Neural cell (in vitro differentiated cells): ENCODE data around the gene RGS1. TPM values are rescaled to one million over a fixed set of nuclear protein-coding genes. Genes with fewer than 3 reads are reported as not detected.

Experiments
- H2AFZ ChIP-seq: fragments of 200-600, 300-800 bp; sonication (generic), shearing (Covaris generic); 2 replicates; pipeline ENCODE4 v1.6.0; 2014; ENCODE audit warnings: low read depth, mild to moderate bottlenecking, antibody characterized with exemption, low read length, moderate library complexity
- H3F3A ChIP-seq: fragments of 200-600 bp; shearing (Covaris generic); 2 replicates; pipeline ENCODE4 v1.6.1; 2016; ENCODE audit warnings: mild to moderate bottlenecking, moderate library complexity, mixed read lengths, antibody characterized with exemption, low read length; ENCODE audit not compliant: insufficient read depth, poor library complexity, severe bottlenecking
- H3K27ac ChIP-seq: fragments of 200-600, 300-800 bp; sonication (generic), shearing (Covaris generic); 2 replicates; pipeline ENCODE4 v1.5.1; 2014; ENCODE audit warnings: mild to moderate bottlenecking, low read length, moderate library complexity
- H3K27me3 ChIP-seq: fragments of 300-800, 200-600 bp; sonication (generic), shearing (Covaris generic); 2 replicates; pipeline ENCODE4 v1.6.0; 2014; ENCODE audit warnings: mild to moderate bottlenecking, low read depth, low read length, moderate library complexity; ENCODE audit not compliant: insufficient read depth
- H3K36me3 ChIP-seq: fragments of 300-800, 200-600 bp; sonication (generic), shearing (Covaris generic); 2 replicates; pipeline ENCODE4 v1.5.1; 2014; ENCODE audit warnings: mild to moderate bottlenecking, antibody characterized with exemption, low read length, moderate library complexity; ENCODE audit not compliant: insufficient read depth
- H3K4me2 ChIP-seq: fragments of 300-800, 200-600 bp; sonication (generic), shearing (Covaris generic); 2 replicates; pipeline ENCODE4 v1.6.0; 2014; ENCODE audit warnings: mild to moderate bottlenecking, low read length
- H3K4me3 ChIP-seq: fragments of 300-800, 200-600 bp; sonication (generic), shearing (Covaris generic); 2 replicates; pipeline ENCODE4 v1.5.1; 2014; ENCODE audit warnings: mild to moderate bottlenecking, low read length, moderate library complexity
- H3K79me2 ChIP-seq: fragments of 200-600 bp; shearing (Covaris generic); replicated peaks from 2 replicates; pipeline ENCODE4 v1.6.0; 2014; ENCODE audit warnings: mild to moderate bottlenecking, low read length, moderate library complexity; ENCODE audit not compliant: insufficient read depth
- H3K9ac ChIP-seq: fragments of 300-800, 200-600 bp; sonication (generic), shearing (Covaris generic); 2 replicates; pipeline ENCODE4 v1.6.1; 2016; ENCODE audit warnings: mild to moderate bottlenecking, low read length, mixed read lengths
- H3K9me2 ChIP-seq: fragments of 200-600 bp; shearing (Covaris generic); 2 replicates; pipeline ENCODE4 v1.6.1; 2016; ENCODE audit warnings: mild to moderate bottlenecking, low read length, mixed read lengths; ENCODE audit not compliant: insufficient read depth
- H3K9me3 ChIP-seq: fragments of 200-600, 300-800 bp; sonication (generic), shearing (Covaris generic); 2 replicates; pipeline ENCODE4 v1.6.1; 2016; ENCODE audit warnings: mild to moderate bottlenecking, mixed run types, low read length, moderate library complexity, mixed read lengths
- H4K20me1 ChIP-seq: fragments of 200-600 bp; shearing (Covaris generic); 2 replicates; pipeline ENCODE4 v1.6.1; 2016; ENCODE audit warnings: mild to moderate bottlenecking, mixed run types; ENCODE audit not compliant: insufficient read depth
- CTCF ChIP-seq: fragments of 450-650 bp; IDR thresholded peaks from 2 replicates; pipeline ENCODE4 v1.5.1; 2014; ENCODE audit warnings: antibody characterized with exemption, mild to moderate bottlenecking, moderate library complexity; ENCODE audit not compliant: poor library complexity, severe bottlenecking
- EP300 ChIP-seq: fragments of 450-650 bp; conservative IDR thresholded peaks from 2 replicates; pipeline ENCODE4 v1.6.1; 2014; ENCODE audit warnings: antibody characterized with exemption, mild to moderate bottlenecking, moderate library complexity; ENCODE audit not compliant: poor library complexity, severe bottlenecking
- MXI1 ChIP-seq: fragments of 450-650 bp; conservative IDR thresholded peaks from 2 replicates; pipeline ENCODE4 v1.6.1; 2014; ENCODE audit warnings: antibody characterized with exemption, mild to moderate bottlenecking; ENCODE audit not compliant: poor library complexity, severe bottlenecking
- POLR2AphosphoS5 ChIP-seq: IDR thresholded peaks from 2 replicates; pipeline ENCODE4 v1.6.1; 2012
- REST ChIP-seq: IDR thresholded peaks from 2 replicates; pipeline ENCODE4 v1.6.1; 2012; ENCODE audit warnings: borderline replicate concordance
- SMC3 ChIP-seq: fragments of 450-650 bp; conservative IDR thresholded peaks from 2 replicates; pipeline ENCODE4 v1.6.1; 2014; ENCODE audit warnings: antibody characterized with exemption, mild to moderate bottlenecking, moderate library complexity; ENCODE audit not compliant: poor library complexity
- TAF1 ChIP-seq: IDR thresholded peaks from 2 replicates; pipeline ENCODE4 v1.6.1; 2012; ENCODE audit warnings: low read depth
- polyA plus RNA-seq: library from polyadenylated mRNA; depleted of rRNA; stranded (reverse); fragments of >200 nt; gene quantifications from 2 replicates; pipeline ENCODE4 v1.2.3, GENCODE V29; 2014

RGS1 gene
- polyA plus RNA-seq, 1 donor from 2014 or later: not detected

- Histone ChIP-seq H2AFZ (no peak overlapping the region), H3K9me3 (no peaks in the 10 kb centered on the region), H3K79me2 (no peaks in the 10 kb centered on the region), H3K4me2 (no peak overlapping the region), H3K4me3 (no peak overlapping the region), H3K27me3 (no peaks in the 10 kb centered on the region), H3K9me2 (no peaks in the 10 kb centered on the region), H4K20me1 (no peaks in the 10 kb centered on the region), H3K36me3 (no peaks in the 10 kb centered on the region), H3K9ac (no peak overlapping the region), H3K27ac (no peak overlapping the region), H3F3A (no peaks in the 10 kb centered on the region)
- TF ChIP-seq POLR2AphosphoS5 (no peak), REST (no peak), TAF1 (no peak), EP300 (no peak), SMC3 (no peak), MXI1 (no peak), CTCF (no peak)
Measured at GRCh38 chr1:192573499-192573898, 2.1 kb upstream of the RGS1 start.

GRCh38 chr1:192574073-192574472 is 1.5 kb upstream of the RGS1 start:
- H3K9ac ChIP-seq: no peak overlapping the region
- no peak overlapping the region for H3K4me3 ChIP-seq
- no peaks in the 10 kb centered on the region for H3K36me3 ChIP-seq
- no peaks in the 10 kb centered on the region for H3K9me2 ChIP-seq
- H3K79me2 ChIP-seq: no peaks in the 10 kb centered on the region
- TF ChIP-seq REST: no peak
- no peak overlapping the region for H3K4me2 ChIP-seq
- H3K9me3 ChIP-seq: no peaks in the 10 kb centered on the region
- no peak overlapping the region for H2AFZ ChIP-seq
- no peaks in the 10 kb centered on the region for H3K27me3 ChIP-seq
- no peaks in the 10 kb centered on the region for H4K20me1 ChIP-seq
- H3F3A ChIP-seq: no peaks in the 10 kb centered on the region
- H3K27ac ChIP-seq: no peak overlapping the region
